Naive thymus-derived CD4-positive, alpha-beta T cell (primary cell): ENCODE results near the gene KRTAP15-1. TPM values are rescaled to one million over a fixed set of nuclear protein-coding genes. Genes with fewer than 3 reads are reported as not detected.

Source experiments
- ATAC-seq: fragments of 150-1000 bp; cut with Tn5 transposase; 2 replicates; pipeline ENCODE4 v1.10.0; 2021; ENCODE audit warnings: mild to moderate bottlenecking, moderate library complexity
- CTCF ChIA-PET: fragments of 350-600 bp; sonication (Branson Sonifier 250); formaldehyde crosslinking; loops from one replicate; lab custom pipeline; 2021; ENCODE audit warnings: antibody characterized with exemption; lab: Charles Lee
- POLR2A ChIA-PET: fragments of 350-600 bp; sonication (Branson Sonifier 250); formaldehyde crosslinking; loops from one replicate; lab custom pipeline; 2021; ENCODE audit warnings: antibody characterized with exemption, inconsistent platforms; lab: Charles Lee
- DNase-seq, 9 donors: peaks; one replicate each; pipeline versions ENCODE4 v3.0.0 to v3.0.0-alpha.2; 2020 to 2022; ENCODE audit warnings: mixed read lengths in 1 of 9
- H3K27ac ChIP-seq: one replicate; pipeline ENCODE4 v1.7.0; 2013; ENCODE audit warnings: mild to moderate bottlenecking, low read depth, low read length, moderate library complexity
- H3K27me3 ChIP-seq, 2 donors: one replicate each; pipeline ENCODE4 v1.7.0; 2013; ENCODE audit warnings: low read length in 2 of 2, mild to moderate bottlenecking in 2 of 2, moderate library complexity in 2 of 2; ENCODE audit not compliant: control insufficient read depth in 2 of 2, insufficient read depth in 2 of 2
- H3K36me3 ChIP-seq, 3 experiments: 1 replicate in 2 of 3; 2 replicates in 1 of 3; pipeline ENCODE4 v1.7.0; 2013; ENCODE audit warnings: low read length in 3 of 3, mild to moderate bottlenecking in 3 of 3, moderate library complexity in 1 of 3; ENCODE audit not compliant: insufficient read depth in 3 of 3, control insufficient read depth in 2 of 3
- H3K4me1 ChIP-seq, 2 donors: one replicate each; pipeline ENCODE4 v1.7.0; 2013; ENCODE audit warnings: low read length in 2 of 2, mild to moderate bottlenecking in 2 of 2, moderate library complexity in 1 of 2; ENCODE audit not compliant: control insufficient read depth in 2 of 2, insufficient read depth in 2 of 2
- H3K4me3 ChIP-seq: 2 replicates; pipeline ENCODE4 v1.7.0; 2013; ENCODE audit warnings: mild to moderate bottlenecking, low read length
- H3K9me3 ChIP-seq, 3 experiments: 1 replicate in 2 of 3; 2 replicates in 1 of 3; pipeline ENCODE4 v1.7.0; 2013; ENCODE audit warnings: low read length in 3 of 3; ENCODE audit not compliant: control insufficient read depth in 2 of 3
- H3K27ac Mint-ChIP-seq, 9 donors: one replicate each; pipeline ENCODE4 v1.8.0; 2020 to 2022; ENCODE audit warnings: mixed read lengths in 9 of 9, mild to moderate bottlenecking in 8 of 9, moderate library complexity in 5 of 9, inconsistent platforms in 2 of 9
- H3K27me3 Mint-ChIP-seq, 5 donors: one replicate each; pipeline ENCODE4 v1.8.0; 2021 to 2022; ENCODE audit warnings: mixed read lengths in 5 of 5, mild to moderate bottlenecking in 1 of 5
- H3K36me3 Mint-ChIP-seq, 5 donors: one replicate each; pipeline ENCODE4 v1.8.0; 2020 to 2022; ENCODE audit warnings: mixed read lengths in 5 of 5, mild to moderate bottlenecking in 3 of 5, inconsistent platforms in 1 of 5
- H3K4me1 Mint-ChIP-seq, 7 donors: one replicate each; pipeline ENCODE4 v1.8.0; 2020 to 2022; ENCODE audit warnings: mixed read lengths in 7 of 7, mild to moderate bottlenecking in 3 of 7, inconsistent platforms in 1 of 7
- H3K4me3 Mint-ChIP-seq, 10 donors: one replicate each; pipeline ENCODE4 v1.8.0; 2020 to 2022; ENCODE audit warnings: mild to moderate bottlenecking in 10 of 10, mixed read lengths in 10 of 10, moderate library complexity in 6 of 10, inconsistent platforms in 2 of 10
- H3K9me3 Mint-ChIP-seq, 11 donors: one replicate each; pipeline ENCODE4 v1.8.0; 2020 to 2022; ENCODE audit warnings: mixed read lengths in 11 of 11, mild to moderate bottlenecking in 4 of 11, inconsistent platforms in 1 of 11, moderate library complexity in 1 of 11
- intact Hi-C, 2 donors: fragments of 100-400 bp; cut with micrococcal nuclease; formaldehyde crosslinking; loops; one replicate each; pipeline ENCODE4 v1.15.1; 2023
- polyA plus RNA-seq, 2 donors: library from polyadenylated mRNA; unstranded; fragments of 300-500 nt; fragmentation: Illumina TruSeq; gene quantifications; one replicate each; pipeline ENCODE4 v1.2.3, GENCODE V29; 2021
- total RNA-seq, 6 experiments: library from RNA in 5 of 6; stranded (reverse) in 5 of 6; gene quantifications; 1 replicate in 5 of 6; 2 replicates in 1 of 6; pipeline ENCODE4 v1.2.3 and lab custom pipeline; 2021 to 2026

Gene KRTAP15-1
- total and polyA plus RNA-seq, 7 experiments from 2014 or later = not detected

- DNase-seq (no peak), ATAC-seq (no peak)
- Mint-ChIP-seq H3K9me3 (peaks cover 3 to 19% (median 8%) of the 10 kb centered on the region in 11 donors), H3K27ac (no peak overlapping the region), H3K4me1 (no peaks in the 10 kb centered on the region), H3K36me3 (peaks cover 0 to 6% (median 0%) of the 10 kb centered on the region in 5 donors), H3K4me3 (no peak overlapping the region), H3K27me3 (peaks cover 0 to 17% (median 0%) of the 10 kb centered on the region in 5 donors)
- intact Hi-C loops = no loop called here
- Histone ChIP-seq H3K9me3 (peaks cover 0 to 6% (median 0%) of the 10 kb centered on the region in 3 experiments), H3K27me3 (no peaks in the 10 kb centered on the region), H3K4me1 (no peaks in the 10 kb centered on the region), H3K4me3 (no peak overlapping the region), H3K27ac (no peak overlapping the region), H3K36me3 (no peaks in the 10 kb centered on the region)
- CTCF ChIA-PET = no interaction called here
- POLR2A ChIA-PET = no interaction called here
Measured at GRCh38 chr21:30482130-30482529, 42.1 kb downstream of the KRTAP15-1 start.

GRCh38 chr21:30486180-30486579 is 46.1 kb downstream of the KRTAP15-1 start:
- Mint-ChIP-seq H3K27ac (no peak overlapping the region), H3K27me3 (peaks cover 0 to 9% (median 4%) of the 10 kb centered on the region in 5 donors), H3K36me3 (peaks cover 0 to 6% (median 0%) of the 10 kb centered on the region in 5 donors), H3K9me3 (peaks cover 3 to 20% (median 8%) of the 10 kb centered on the region in 11 donors), H3K4me3 (no peak overlapping the region), H3K4me1 (no peaks in the 10 kb centered on the region)
- Histone ChIP-seq H3K9me3 (peaks cover 0 to 6% (median 0%) of the 10 kb centered on the region in 3 experiments), H3K27me3 (no peaks in the 10 kb centered on the region), H3K36me3 (no peaks in the 10 kb centered on the region), H3K4me3 (no peak overlapping the region), H3K27ac (no peak overlapping the region), H3K4me1 (no peaks in the 10 kb centered on the region)
- ChIA-PET POLR2A (no interaction called here), CTCF (no interaction called here)
- intact Hi-C loops = no loop called here
- DNase-seq = no peak
- ATAC-seq = no peak

GRCh38 chr21:30487336-30487735 is 47.3 kb downstream of the KRTAP15-1 start, which contains the start of gene KRTAP19-2:
Gene KRTAP19-2 (minus strand): TSS chr21:30487436. CDS start chr21:30487348, 88 bp downstream.
- Mint-ChIP-seq H3K27me3 (peaks cover 0 to 7% (median 4%) of the 10 kb centered on the region in 5 donors), H3K9me3 (peaks cover 1 to 20% (median 8%) of the 10 kb centered on the region in 11 donors), H3K4me3 (no peak within 1 kb of the TSS), H3K27ac (no peak within 1 kb of the TSS), H3K4me1 (no peaks in the 10 kb centered on the region), H3K36me3 (peaks cover 0 to 6% (median 0%) of the 10 kb centered on the region in 5 donors)
- Histone ChIP-seq H3K9me3 (peaks cover 0 to 6% (median 0%) of the 10 kb centered on the region in 3 experiments), H3K4me3 (no peak within 1 kb of the TSS), H3K27me3 (no peaks in the 10 kb centered on the region), H3K4me1 (no peaks in the 10 kb centered on the region), H3K36me3 (no peaks in the 10 kb centered on the region), H3K27ac (no peak within 1 kb of the TSS)
- intact Hi-C loops = no loop called here
- ATAC-seq (no peak), DNase-seq (no peak)
- ChIA-PET CTCF (no interaction called here), POLR2A (no interaction called here)

Other genes with a start within 250 kb of the KRTAP15-1 start
- gene CLDN8, start 224.2 kb upstream of the KRTAP15-1 start, total RNA-seq = not detected
- gene CLDN8, start 224.2 kb upstream of the KRTAP15-1 start, polyA plus RNA-seq = not detected
- gene KRTAP24-1, start 157.3 kb upstream of the KRTAP15-1 start, total RNA-seq = not detected
- not detected for gene KRTAP24-1, start 157.3 kb upstream of the KRTAP15-1 start, polyA plus RNA-seq
- gene KRTAP25-1, start 150.8 kb upstream of the KRTAP15-1 start, total RNA-seq = not detected
- gene KRTAP25-1, start 150.8 kb upstream of the KRTAP15-1 start, polyA plus RNA-seq = not detected
- gene KRTAP26-1, start 120.0 kb upstream of the KRTAP15-1 start, total RNA-seq = not detected
- not detected for gene KRTAP26-1, start 120.0 kb upstream of the KRTAP15-1 start, polyA plus RNA-seq
- not detected for gene KRTAP27-1, start 102.6 kb upstream of the KRTAP15-1 start, total RNA-seq
- not detected for gene KRTAP27-1, start 102.6 kb upstream of the KRTAP15-1 start, polyA plus RNA-seq
- not detected for gene KRTAP23-1, start 91.7 kb upstream of the KRTAP15-1 start, total RNA-seq
- gene KRTAP23-1, start 91.7 kb upstream of the KRTAP15-1 start, polyA plus RNA-seq = not detected
- gene KRTAP13-2, start 68.0 kb upstream of the KRTAP15-1 start, total RNA-seq = not detected
- not detected for gene KRTAP13-2, start 68.0 kb upstream of the KRTAP15-1 start, polyA plus RNA-seq
- not detected for gene KRTAP13-1, start 44.2 kb upstream of the KRTAP15-1 start, total RNA-seq
- not detected for gene KRTAP13-1, start 44.2 kb upstream of the KRTAP15-1 start, polyA plus RNA-seq
- not detected for gene KRTAP13-3, start 14.3 kb upstream of the KRTAP15-1 start, total RNA-seq
- gene KRTAP13-3, start 14.3 kb upstream of the KRTAP15-1 start, polyA plus RNA-seq = not detected
- not detected for gene KRTAP13-4, start 10.1 kb upstream of the KRTAP15-1 start, total RNA-seq
- gene KRTAP13-4, start 10.1 kb upstream of the KRTAP15-1 start, polyA plus RNA-seq = not detected
- gene KRTAP19-1, start 40.1 kb downstream of the KRTAP15-1 start, total RNA-seq = not detected
- not detected for gene KRTAP19-1, start 40.1 kb downstream of the KRTAP15-1 start, polyA plus RNA-seq
- gene KRTAP19-2, start 47.2 kb downstream of the KRTAP15-1 start, total RNA-seq = not detected
- gene KRTAP19-2, start 47.2 kb downstream of the KRTAP15-1 start, polyA plus RNA-seq = not detected
- gene KRTAP19-3, start 51.7 kb downstream of the KRTAP15-1 start, total RNA-seq = not detected
- gene KRTAP19-3, start 51.7 kb downstream of the KRTAP15-1 start, polyA plus RNA-seq = not detected
- not detected for gene KRTAP19-4, start 56.9 kb downstream of the KRTAP15-1 start, total RNA-seq
- not detected for gene KRTAP19-4, start 56.9 kb downstream of the KRTAP15-1 start, polyA plus RNA-seq
- gene KRTAP19-5, start 61.9 kb downstream of the KRTAP15-1 start, total RNA-seq = not detected
- gene KRTAP19-5, start 61.9 kb downstream of the KRTAP15-1 start, polyA plus RNA-seq = not detected
- gene KRTAP19-6, start 101.6 kb downstream of the KRTAP15-1 start, total RNA-seq = not detected
- not detected for gene KRTAP19-6, start 101.6 kb downstream of the KRTAP15-1 start, polyA plus RNA-seq
- not detected for gene KRTAP19-7, start 121.0 kb downstream of the KRTAP15-1 start, total RNA-seq
- not detected for gene KRTAP19-7, start 121.0 kb downstream of the KRTAP15-1 start, polyA plus RNA-seq
- gene KRTAP22-2, start 150.1 kb downstream of the KRTAP15-1 start, total RNA-seq = not detected
- gene KRTAP22-2, start 150.1 kb downstream of the KRTAP15-1 start, polyA plus RNA-seq = not detected
- not detected for gene KRTAP6-3, start 152.2 kb downstream of the KRTAP15-1 start, total RNA-seq
- gene KRTAP6-3, start 152.2 kb downstream of the KRTAP15-1 start, polyA plus RNA-seq = not detected
- gene KRTAP6-2, start 158.6 kb downstream of the KRTAP15-1 start, total RNA-seq = not detected
- gene KRTAP6-2, start 158.6 kb downstream of the KRTAP15-1 start, polyA plus RNA-seq = not detected
- gene KRTAP22-1, start 160.8 kb downstream of the KRTAP15-1 start, total RNA-seq = not detected
- gene KRTAP22-1, start 160.8 kb downstream of the KRTAP15-1 start, polyA plus RNA-seq = not detected
- gene KRTAP6-1, start 173.7 kb downstream of the KRTAP15-1 start, total RNA-seq = not detected
- not detected for gene KRTAP6-1, start 173.7 kb downstream of the KRTAP15-1 start, polyA plus RNA-seq
- not detected for gene KRTAP20-1, start 176.2 kb downstream of the KRTAP15-1 start, total RNA-seq
- gene KRTAP20-1, start 176.2 kb downstream of the KRTAP15-1 start, polyA plus RNA-seq = not detected
- not detected for gene KRTAP20-4, start 180.4 kb downstream of the KRTAP15-1 start, total RNA-seq
- gene KRTAP20-4, start 180.4 kb downstream of the KRTAP15-1 start, polyA plus RNA-seq = not detected
- not detected for gene KRTAP20-2, start 194.9 kb downstream of the KRTAP15-1 start, total RNA-seq
- not detected for gene KRTAP20-2, start 194.9 kb downstream of the KRTAP15-1 start, polyA plus RNA-seq
- gene KRTAP20-3, start 202.6 kb downstream of the KRTAP15-1 start, total RNA-seq = not detected
- not detected for gene KRTAP20-3, start 202.6 kb downstream of the KRTAP15-1 start, polyA plus RNA-seq